ENCODE measurements around the gene NTPCR.

DNA sequence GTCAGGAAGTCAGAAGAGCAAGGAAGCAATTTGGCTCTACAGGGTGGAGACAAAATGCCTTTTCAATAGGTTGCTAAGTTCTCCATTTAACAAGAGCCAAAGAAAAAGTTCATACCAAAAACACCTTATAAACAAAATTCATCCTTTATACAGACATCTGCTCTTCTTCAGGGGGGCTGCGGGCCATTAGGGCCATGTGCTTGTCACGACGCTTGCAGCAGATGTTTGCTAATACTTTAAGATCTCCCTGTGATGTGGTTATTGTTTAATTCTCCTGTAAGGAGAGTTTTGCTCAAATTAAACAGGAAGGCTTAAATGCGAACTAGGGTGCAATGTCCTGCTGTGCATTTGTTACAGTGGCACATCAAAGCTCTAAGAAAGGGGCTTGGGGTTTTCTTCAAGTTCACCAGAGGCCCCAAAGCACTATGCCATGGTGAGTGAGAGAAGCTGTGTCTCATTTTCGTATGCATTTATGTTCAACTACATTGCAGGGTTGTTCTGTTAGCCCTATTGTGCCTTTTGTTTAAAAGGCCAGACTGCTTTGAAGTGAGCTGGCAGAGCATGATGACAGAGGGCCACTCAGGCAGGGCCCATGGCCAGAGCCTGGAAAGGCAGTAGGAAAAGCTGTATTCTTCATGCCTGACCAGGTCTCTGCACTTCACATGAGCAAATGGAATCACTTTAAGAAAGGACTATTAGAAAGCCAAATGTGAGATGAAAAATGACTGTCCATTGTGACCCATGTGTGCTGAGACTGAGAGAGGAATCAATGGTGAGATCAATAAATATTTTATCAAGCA lies 24.8 kb upstream of the NTPCR start:
- TF ChIP-seq, protein P1, sequence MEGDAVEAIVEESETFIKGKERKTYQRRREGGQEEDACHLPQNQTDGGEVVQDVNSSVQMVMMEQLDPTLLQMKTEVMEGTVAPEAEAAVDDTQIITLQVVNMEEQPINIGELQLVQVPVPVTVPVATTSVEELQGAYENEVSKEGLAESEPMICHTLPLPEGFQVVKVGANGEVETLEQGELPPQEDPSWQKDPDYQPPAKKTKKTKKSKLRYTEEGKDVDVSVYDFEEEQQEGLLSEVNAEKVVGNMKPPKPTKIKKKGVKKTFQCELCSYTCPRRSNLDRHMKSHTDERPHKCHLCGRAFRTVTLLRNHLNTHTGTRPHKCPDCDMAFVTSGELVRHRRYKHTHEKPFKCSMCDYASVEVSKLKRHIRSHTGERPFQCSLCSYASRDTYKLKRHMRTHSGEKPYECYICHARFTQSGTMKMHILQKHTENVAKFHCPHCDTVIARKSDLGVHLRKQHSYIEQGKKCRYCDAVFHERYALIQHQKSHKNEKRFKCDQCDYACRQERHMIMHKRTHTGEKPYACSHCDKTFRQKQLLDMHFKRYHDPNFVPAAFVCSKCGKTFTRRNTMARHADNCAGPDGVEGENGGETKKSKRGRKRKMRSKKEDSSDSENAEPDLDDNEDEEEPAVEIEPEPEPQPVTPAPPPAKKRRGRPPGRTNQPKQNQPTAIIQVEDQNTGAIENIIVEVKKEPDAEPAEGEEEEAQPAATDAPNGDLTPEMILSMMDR (conservative IDR thresholded peaks at IDR 0.05; ENCODE audit: low read depth, low read length): no peak
- no peak for TF ChIP-seq EZH2 (IDR thresholded peaks at IDR 0.05; ENCODE audit: borderline replicate concordance, low read depth, low read length, poor library complexity, severe bottlenecking)

Data from A673 (cell line).